Karpas-422 (cell line): ENCODE results near the gene PPP1R1C. TPM values are rescaled to one million over a fixed set of nuclear protein-coding genes. Genes with fewer than 3 reads are reported as not detected.
A peak's percentile ranks its signal among the peaks of the same experiment; 100 is the strongest.
"Not testable (repeated sequence)": the region's sequence is repeated elsewhere in the genome, so short reads cannot be mapped to it uniquely, and the experiment has no call there.

Experiments
- DNase-seq: peaks from one replicate; pipeline ENCODE4 v3.0.0-alpha.2; 2015
- H2AFZ ChIP-seq: fragments of 200-600 bp; sonication (generic); 2 replicates; pipeline ENCODE4 v1.6.1; 2014; ENCODE audit warnings: antibody characterized with exemption, low read length, mixed read lengths
- H3K27ac ChIP-seq: fragments of 200-600 bp; sonication (generic); 2 replicates; pipeline ENCODE4 v1.5.1; 2014; ENCODE audit warnings: mild to moderate bottlenecking, low read length, moderate library complexity
- H3K27me3 ChIP-seq: fragments of 200-600 bp; sonication (generic); 2 replicates; pipeline ENCODE4 v1.6.1; 2014; ENCODE audit warnings: low read length, mixed read lengths
- H3K36me3 ChIP-seq: fragments of 200-600 bp; sonication (generic); 2 replicates; pipeline ENCODE4 v1.6.1; 2014; ENCODE audit warnings: low read length, mixed read lengths; ENCODE audit not compliant: insufficient read depth
- H3K4me1 ChIP-seq: fragments of 200-600 bp; sonication (generic); 2 replicates; pipeline ENCODE4 v1.6.1; 2014; ENCODE audit warnings: mild to moderate bottlenecking, low read length, mixed read lengths
- H3K4me2 ChIP-seq: fragments of 200-600 bp; sonication (generic); 2 replicates; pipeline ENCODE4 v1.6.1; 2014; ENCODE audit warnings: low read length, low read depth, mild to moderate bottlenecking; ENCODE audit not compliant: poor library complexity, severe bottlenecking
- H3K4me3 ChIP-seq: fragments of 200-600 bp; sonication (generic); 2 replicates; pipeline ENCODE4 v1.5.1; 2014; ENCODE audit warnings: mild to moderate bottlenecking, antibody characterized with exemption, low read length, mixed read lengths
- H3K79me2 ChIP-seq: fragments of 200-600 bp; sonication (generic); 2 replicates; pipeline ENCODE4 v1.6.1; 2014; ENCODE audit warnings: mild to moderate bottlenecking, low read length, mixed read lengths
- H3K9ac ChIP-seq: fragments of 200-600 bp; sonication (generic); 2 replicates; pipeline ENCODE4 v1.6.0; 2014; ENCODE audit warnings: low read length
- H3K9me2 ChIP-seq: fragments of 200-600 bp; sonication (generic), shearing (Covaris generic); replicated peaks from 2 replicates; pipeline ENCODE4 v1.6.0; 2014; ENCODE audit warnings: mild to moderate bottlenecking, low read length, moderate library complexity; ENCODE audit not compliant: insufficient read depth
- H3K9me3 ChIP-seq: fragments of 300-700, 200-600 bp; sonication (generic); 2 replicates; pipeline ENCODE4 v1.6.1; 2014; ENCODE audit warnings: low read length, mixed read lengths
- H4K20me1 ChIP-seq: fragments of 200-600 bp; sonication (generic); 2 replicates; pipeline ENCODE4 v1.6.1; 2014; ENCODE audit warnings: mild to moderate bottlenecking, antibody characterized with exemption, low read length, low read depth; ENCODE audit not compliant: insufficient read depth
- total RNA-seq: library from RNA; depleted of rRNA; stranded (reverse); fragments of >200 nt; shearing (Covaris generic); gene quantifications from 2 replicates; pipeline ENCODE4 v1.2.3, GENCODE V29; 2014; ENCODE audit warnings: low replicate concordance

PPP1R1C gene
- total RNA-seq, 1 experiment from 2014 or later, result not detected

DNA sequence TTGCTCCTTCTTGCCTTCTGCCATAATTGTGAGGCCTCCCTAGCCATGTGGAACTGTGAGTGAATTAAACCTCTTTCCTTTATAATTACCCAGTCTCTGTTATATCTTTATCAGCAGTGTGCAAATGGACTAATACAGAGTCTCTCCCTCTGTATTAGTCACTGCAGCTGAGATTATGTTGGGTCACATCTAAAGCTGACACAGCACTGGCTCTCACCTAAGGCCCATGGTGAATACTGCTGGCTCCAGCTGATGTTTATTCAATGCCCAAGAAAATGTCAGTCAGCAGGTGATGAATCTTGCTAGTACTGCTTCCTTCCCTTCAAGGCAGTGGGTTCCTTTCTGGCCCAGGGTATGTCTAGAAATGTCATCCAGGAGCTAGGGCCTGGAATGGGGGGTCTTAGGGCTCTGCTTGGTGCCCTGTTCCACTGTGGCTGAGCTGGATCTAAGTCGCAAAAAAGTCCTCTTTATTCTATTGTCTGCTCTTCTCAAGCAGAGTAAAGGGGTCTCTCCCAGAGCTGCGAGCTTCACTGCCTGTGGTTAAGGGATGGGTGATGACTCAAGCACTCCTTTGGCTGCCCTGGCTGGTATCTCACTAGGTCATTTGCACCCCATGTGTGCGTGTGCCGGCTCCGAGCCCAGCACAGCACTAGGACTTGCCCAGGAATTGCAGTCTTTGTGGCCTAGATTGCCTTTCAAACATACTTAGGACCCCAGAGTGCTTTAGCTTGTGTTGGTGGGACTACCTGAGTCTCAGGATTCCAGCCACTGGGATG is 29.9 kb downstream of the PPP1R1C start:
- Histone ChIP-seq H4K20me1 (no peaks in the 10 kb centered on the region), H3K4me1 (peaks cover 7% of the 10 kb centered on the region), H3K36me3 (no peaks in the 10 kb centered on the region), H3K4me3 (no peak overlapping the region), H3K9me2 (no peaks in the 10 kb centered on the region), H3K4me2 (no peak overlapping the region), H3K27me3 (no peaks in the 10 kb centered on the region), H3K79me2 (no peaks in the 10 kb centered on the region), H3K27ac (no peak overlapping the region), H3K9me3 (no peaks in the 10 kb centered on the region; the same call in 1 of the 2 replicates), H3K9ac (no peak overlapping the region), H2AFZ (no peak overlapping the region)
- DNase-seq, result no peak

DNA sequence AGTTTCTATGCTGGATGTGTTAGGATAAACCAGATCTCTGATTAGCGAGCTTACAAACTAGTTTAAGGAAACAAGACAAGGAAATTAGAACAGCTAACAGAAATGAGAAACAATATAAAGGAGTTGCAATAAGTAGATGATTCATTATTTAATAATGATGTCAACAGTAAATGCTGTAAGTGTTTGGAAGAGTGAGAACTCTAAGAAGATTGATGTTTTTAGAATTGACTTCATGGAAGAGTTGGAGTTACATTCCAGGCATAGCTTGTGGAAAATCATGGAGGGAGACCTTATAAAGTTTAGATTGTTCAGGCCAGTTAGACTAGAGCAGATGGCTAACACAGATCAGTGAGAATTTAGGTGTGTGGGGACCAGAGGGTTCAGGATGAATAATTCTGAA is 32.6 kb downstream of the PPP1R1C start:
- Histone ChIP-seq H3K4me1 (peaks cover 12% of the 10 kb centered on the region), H4K20me1 (no peaks in the 10 kb centered on the region), H3K9ac (no peak overlapping the region), H3K4me2 (no peak overlapping the region), H3K27me3 (no peaks in the 10 kb centered on the region), H3K27ac (no peak overlapping the region), H2AFZ (no peak overlapping the region), H3K9me2 (no peaks in the 10 kb centered on the region), H3K4me3 (no peak overlapping the region), H3K79me2 (no peaks in the 10 kb centered on the region), H3K36me3 (no peaks in the 10 kb centered on the region), H3K9me3 (no peaks in the 10 kb centered on the region; the same call in 1 of the 2 replicates)
- DNase-seq, result no peak

- no peak overlapping the region for H2AFZ ChIP-seq
- no peak for DNase-seq
- peaks cover 12% of the 10 kb centered on the region for H3K4me1 ChIP-seq
- H3K79me2 ChIP-seq, result no peaks in the 10 kb centered on the region
- no peak overlapping the region for H3K4me2 ChIP-seq
- H3K27me3 ChIP-seq, result no peaks in the 10 kb centered on the region
- H3K9me3 ChIP-seq, result no peaks in the 10 kb centered on the region; the same call in 1 of the 2 replicates
- H3K36me3 ChIP-seq, result no peaks in the 10 kb centered on the region
- no peak overlapping the region for H3K9ac ChIP-seq
- no peaks in the 10 kb centered on the region for H3K9me2 ChIP-seq
- H4K20me1 ChIP-seq, result no peaks in the 10 kb centered on the region
- H3K4me3 ChIP-seq, result no peak overlapping the region
- no peak overlapping the region for H3K27ac ChIP-seq
Observed at GRCh38 chr2:182019731-182020130, 34.1 kb downstream of the PPP1R1C start.

DNA sequence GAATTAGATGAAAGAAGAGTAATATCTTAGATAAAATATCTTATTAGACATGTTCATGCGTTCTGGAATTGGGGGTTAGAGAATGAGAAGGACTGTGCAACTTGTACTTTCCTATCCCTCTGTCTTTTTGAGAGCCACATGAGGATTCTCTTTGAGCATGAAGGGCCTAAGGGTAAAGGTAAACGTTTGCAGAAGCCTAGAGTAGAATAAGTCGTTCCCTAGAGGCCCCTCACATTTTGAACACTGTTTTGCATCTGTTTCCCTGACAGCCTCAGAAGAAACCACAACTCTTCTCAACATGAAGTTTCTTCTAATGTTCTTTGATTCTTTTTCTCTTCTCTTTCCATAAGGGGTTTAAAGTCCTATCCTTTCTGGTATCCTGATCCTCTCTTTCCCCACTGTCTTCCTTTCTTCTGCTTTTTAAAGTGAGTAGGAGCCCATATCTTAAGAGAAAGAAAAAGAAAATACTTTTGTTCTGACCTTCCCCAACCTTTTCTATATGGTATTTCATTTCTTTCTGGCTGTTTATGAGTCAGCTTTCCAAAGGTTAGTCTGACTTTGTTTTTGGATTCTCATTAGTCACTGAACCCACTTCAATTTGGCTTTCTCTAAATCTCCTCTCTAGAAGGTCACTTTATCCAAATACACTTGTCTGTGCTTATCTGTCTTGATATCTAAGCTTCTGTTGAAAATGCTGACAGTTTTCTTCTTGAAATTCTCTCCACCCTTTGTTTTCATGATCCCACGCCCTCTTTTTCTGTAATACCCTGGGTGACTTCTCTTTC is 34.8 kb downstream of the PPP1R1C start:
- Histone ChIP-seq H3K27me3 (no peaks in the 10 kb centered on the region), H3K36me3 (no peaks in the 10 kb centered on the region), H3K4me1 (peaks cover 12% of the 10 kb centered on the region), H3K27ac (no peak overlapping the region), H3K4me2 (no peak overlapping the region), H4K20me1 (no peaks in the 10 kb centered on the region), H3K9me2 (no peaks in the 10 kb centered on the region), H2AFZ (no peak overlapping the region), H3K9me3 (no peaks in the 10 kb centered on the region), H3K4me3 (no peak overlapping the region), H3K79me2 (no peaks in the 10 kb centered on the region), H3K9ac (no peak overlapping the region)
- DNase-seq, result peak; percentile 42

GRCh38 chr2:182023235-182023634 is 37.6 kb downstream of the PPP1R1C start:
- H3K27me3 ChIP-seq, result no peaks in the 10 kb centered on the region

DNA sequence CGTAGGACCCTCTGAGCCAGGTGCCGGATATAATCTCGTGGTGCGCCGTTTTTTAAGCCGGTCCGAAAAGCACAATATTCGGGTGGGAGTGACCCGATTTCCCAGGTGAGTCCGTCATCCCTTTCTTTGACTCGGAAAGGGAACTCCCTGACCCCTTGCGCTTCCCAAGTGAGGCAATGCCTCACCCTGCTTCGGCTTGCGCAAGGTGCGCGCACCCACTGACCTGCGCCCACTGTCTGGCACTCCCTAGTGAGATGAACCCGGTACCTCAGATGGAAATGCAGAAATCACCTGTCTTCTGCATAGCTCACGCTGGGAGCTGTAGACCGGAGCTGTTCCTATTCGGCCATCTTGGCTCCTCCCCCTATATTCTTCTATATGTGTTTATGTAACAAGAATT is 45.2 kb downstream of the PPP1R1C start:
- not testable (repeated sequence) for H3K9ac ChIP-seq, H3K4me2 ChIP-seq

More at GRCh38 chr2:182023235-182023634, 37.6 kb downstream of the PPP1R1C start:
- Histone ChIP-seq H3K9me2 (no peaks in the 10 kb centered on the region), H3K4me3 (no peak overlapping the region), H3K27ac (no peak overlapping the region), H3K4me2 (no peak overlapping the region), H3K79me2 (no peaks in the 10 kb centered on the region), H4K20me1 (no peaks in the 10 kb centered on the region), H3K4me1 (peaks cover 12% of the 10 kb centered on the region), H2AFZ (no peak overlapping the region), H3K9ac (no peak overlapping the region), H3K36me3 (no peaks in the 10 kb centered on the region), H3K9me3 (no peaks in the 10 kb centered on the region)
- no peak for DNase-seq

DNA sequence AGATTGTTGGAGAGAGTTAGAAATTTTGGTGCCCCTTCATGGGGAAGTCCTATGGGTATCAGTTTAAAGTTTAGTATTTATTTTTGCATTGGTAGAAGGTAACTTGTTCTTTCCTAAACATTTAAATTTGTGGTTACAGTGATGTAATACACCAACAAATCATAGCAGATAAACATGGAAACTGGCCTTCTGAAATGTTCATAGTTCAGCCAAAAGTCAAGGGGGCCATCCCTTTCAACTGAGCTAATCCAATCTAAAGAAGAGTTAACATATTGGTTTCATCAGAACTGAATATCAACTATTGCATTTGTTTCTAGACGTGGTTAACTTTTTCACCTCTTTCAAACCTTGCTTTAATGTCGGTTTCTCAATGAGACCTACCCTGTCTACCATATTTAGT is 46.3 kb downstream of the PPP1R1C start:
- no peak for DNase-seq
- H4K20me1 ChIP-seq, result no peaks in the 10 kb centered on the region
- H3K9ac ChIP-seq, result no peak overlapping the region
- no peaks in the 10 kb centered on the region for H3K9me3 ChIP-seq
- H3K27ac ChIP-seq, result no peak overlapping the region
- H2AFZ ChIP-seq, result no peak overlapping the region
- no peaks in the 10 kb centered on the region for H3K27me3 ChIP-seq
- H3K36me3 ChIP-seq, result no peaks in the 10 kb centered on the region
- no peak overlapping the region for H3K4me3 ChIP-seq
- no peaks in the 10 kb centered on the region for H3K4me1 ChIP-seq
- H3K79me2 ChIP-seq, result no peaks in the 10 kb centered on the region
- no peaks in the 10 kb centered on the region for H3K9me2 ChIP-seq
- no peak overlapping the region for H3K4me2 ChIP-seq

More for the DNA sequence above, 45.2 kb downstream of the PPP1R1C start:
- not testable (repeated sequence) for H3K4me3 ChIP-seq, H2AFZ ChIP-seq, H3K79me2 ChIP-seq, H3K27ac ChIP-seq, H3K9me3 ChIP-seq, H3K4me1 ChIP-seq, H3K9me2 ChIP-seq, H4K20me1 ChIP-seq, DNase-seq, H3K27me3 ChIP-seq, H3K36me3 ChIP-seq

- Histone ChIP-seq H3K36me3 (no peaks in the 10 kb centered on the region), H3K9ac (no peak overlapping the region), H3K4me3 (no peak overlapping the region), H3K4me2 (no peak overlapping the region), H3K79me2 (no peaks in the 10 kb centered on the region), H4K20me1 (no peaks in the 10 kb centered on the region), H3K9me2 (no peaks in the 10 kb centered on the region), H3K4me1 (no peaks in the 10 kb centered on the region), H3K27ac (no peak overlapping the region), H2AFZ (no peak overlapping the region), H3K9me3 (no peaks in the 10 kb centered on the region), H3K27me3 (no peaks in the 10 kb centered on the region)
- DNase-seq, result no peak
Observed at GRCh38 chr2:182033449-182033848, 47.8 kb downstream of the PPP1R1C start.
